SU-DHL-6 (cell line): ENCODE data around the gene PPP4R3A.

Experiments
- H2AFZ ChIP-seq: fragments of 200-600 bp; sonication (generic); 2 replicates; pipeline ENCODE4 v1.6.1; 2014; ENCODE audit warnings: low read depth, mild to moderate bottlenecking, moderate library complexity, mixed read lengths, antibody characterized with exemption, low read length; ENCODE audit not compliant: severe bottlenecking
- H3F3A ChIP-seq: fragments of 200-600 bp; shearing (Covaris generic); 2 replicates; pipeline ENCODE4 v1.6.0; 2016; ENCODE audit warnings: antibody characterized with exemption, mild to moderate bottlenecking; ENCODE audit not compliant: insufficient read depth
- H3K27ac ChIP-seq: fragments of 200-600 bp; sonication (generic); 2 replicates; pipeline ENCODE4 v1.5.1; 2016; ENCODE audit warnings: low read depth, mild to moderate bottlenecking, low read length, moderate library complexity, mixed read lengths
- H3K27me3 ChIP-seq: fragments of 200-600 bp; sonication (generic), shearing (Covaris generic); 2 replicates; pipeline ENCODE4 v1.6.0; 2014; ENCODE audit warnings: mild to moderate bottlenecking, low read length
- H3K36me3 ChIP-seq: fragments of 200-600 bp; sonication (generic); 2 replicates; pipeline ENCODE4 v1.6.1; 2014; ENCODE audit warnings: mild to moderate bottlenecking, low read length, mixed read lengths
- H3K4me2 ChIP-seq: fragments of 300-600, 200-600 bp; shearing (Covaris generic), sonication (generic); 2 replicates; pipeline ENCODE4 v1.6.0; 2014; ENCODE audit warnings: low read length, low read depth, mild to moderate bottlenecking; ENCODE audit not compliant: poor library complexity, severe bottlenecking
- H3K4me3 ChIP-seq: fragments of 200-600 bp; sonication (generic); 2 replicates; pipeline ENCODE4 v1.5.1; 2014; ENCODE audit warnings: antibody characterized with exemption, low read length, mild to moderate bottlenecking, mixed read lengths; ENCODE audit not compliant: insufficient read depth, poor library complexity, severe bottlenecking
- H3K79me2 ChIP-seq: fragments of 200-600 bp; sonication (generic); 2 replicates; pipeline ENCODE4 v1.6.1; 2014; ENCODE audit warnings: mild to moderate bottlenecking, low read length, moderate library complexity; ENCODE audit not compliant: insufficient read depth
- H3K9ac ChIP-seq: fragments of 200-600 bp; sonication (generic); 2 replicates; pipeline ENCODE4 v1.7.0; 2014; ENCODE audit warnings: mild to moderate bottlenecking, low read length
- H3K9me2 ChIP-seq: fragments of 200-600 bp; sonication (generic); replicated peaks from 2 replicates; pipeline ENCODE4 v1.6.1; 2014; ENCODE audit warnings: low read length; ENCODE audit not compliant: insufficient read depth
- H3K9me3 ChIP-seq: fragments of 200-600 bp; sonication (generic); 2 replicates; pipeline ENCODE4 v1.6.1; 2014; ENCODE audit warnings: low read length, mixed read lengths; ENCODE audit not compliant: insufficient read depth
- H4K20me1 ChIP-seq: fragments of 200-600 bp; sonication (generic); 2 replicates; pipeline ENCODE4 v1.6.1; 2014; ENCODE audit warnings: low read depth, mild to moderate bottlenecking, antibody characterized with exemption, low read length, moderate library complexity, mixed read lengths
- EZH2phosphoT487 ChIP-seq: fragments of 200-600 bp; sonication (generic), shearing (Covaris generic); conservative IDR thresholded peaks from 2 replicates; pipeline ENCODE4 v1.6.1; 2018; ENCODE audit warnings: mild to moderate bottlenecking, antibody characterized with exemption, low read length, moderate library complexity, mixed read lengths
- TF ChIP-seq, protein P1 (sequence below): fragments of 200-600 bp; sonication (generic); IDR thresholded peaks from one replicate; pipeline ENCODE4 v1.5.1; 2017; ENCODE audit warnings: antibody characterized with exemption, mild to moderate bottlenecking, low read length, moderate library complexity; ENCODE audit not compliant: insufficient read depth, poor library complexity, severe bottlenecking

PPP4R3A gene

DNA sequence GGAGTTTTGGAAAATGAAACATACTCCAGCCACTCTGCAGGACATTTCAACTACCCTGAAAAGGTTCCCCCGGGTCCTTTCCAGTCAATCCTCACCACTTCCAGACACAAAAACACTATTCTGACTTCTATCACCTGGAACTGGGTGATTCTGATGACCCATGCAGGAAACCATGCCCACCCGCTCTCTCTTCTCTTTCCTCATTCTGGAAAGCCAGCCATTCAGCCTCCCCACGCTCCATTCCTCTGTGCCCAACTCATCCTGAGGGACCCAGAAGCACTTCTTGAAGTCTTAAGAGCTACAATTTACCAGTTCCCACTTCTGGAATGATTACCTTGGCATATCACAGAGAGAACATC is 95.7 kb downstream of the PPP4R3A start:
- H3K4me2 ChIP-seq, result peak overlapping the region; percentile 98
- peak overlapping the region; percentile 97 for H3K27ac ChIP-seq
- H4K20me1 ChIP-seq, result peaks cover 15% of the 10 kb centered on the region; the same call in 1 of the 2 replicates
- H3K9me2 ChIP-seq, result no peaks in the 10 kb centered on the region
- no peak for TF ChIP-seq EZH2phosphoT487
- TF ChIP-seq, protein P1, sequence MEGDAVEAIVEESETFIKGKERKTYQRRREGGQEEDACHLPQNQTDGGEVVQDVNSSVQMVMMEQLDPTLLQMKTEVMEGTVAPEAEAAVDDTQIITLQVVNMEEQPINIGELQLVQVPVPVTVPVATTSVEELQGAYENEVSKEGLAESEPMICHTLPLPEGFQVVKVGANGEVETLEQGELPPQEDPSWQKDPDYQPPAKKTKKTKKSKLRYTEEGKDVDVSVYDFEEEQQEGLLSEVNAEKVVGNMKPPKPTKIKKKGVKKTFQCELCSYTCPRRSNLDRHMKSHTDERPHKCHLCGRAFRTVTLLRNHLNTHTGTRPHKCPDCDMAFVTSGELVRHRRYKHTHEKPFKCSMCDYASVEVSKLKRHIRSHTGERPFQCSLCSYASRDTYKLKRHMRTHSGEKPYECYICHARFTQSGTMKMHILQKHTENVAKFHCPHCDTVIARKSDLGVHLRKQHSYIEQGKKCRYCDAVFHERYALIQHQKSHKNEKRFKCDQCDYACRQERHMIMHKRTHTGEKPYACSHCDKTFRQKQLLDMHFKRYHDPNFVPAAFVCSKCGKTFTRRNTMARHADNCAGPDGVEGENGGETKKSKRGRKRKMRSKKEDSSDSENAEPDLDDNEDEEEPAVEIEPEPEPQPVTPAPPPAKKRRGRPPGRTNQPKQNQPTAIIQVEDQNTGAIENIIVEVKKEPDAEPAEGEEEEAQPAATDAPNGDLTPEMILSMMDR, result no peak
- H3F3A ChIP-seq, result peaks cover 53% of the 10 kb centered on the region
- H3K9ac ChIP-seq, result peak overlapping the region; percentile 98
- peaks cover 78% of the 10 kb centered on the region for H3K79me2 ChIP-seq
- H3K36me3 ChIP-seq, result peaks cover 22% of the 10 kb centered on the region
- H2AFZ ChIP-seq, result no peak overlapping the region
- H3K27me3 ChIP-seq, result no peaks in the 10 kb centered on the region
- peak overlapping the region; percentile 71 for H3K4me3 ChIP-seq
- no peaks in the 10 kb centered on the region for H3K9me3 ChIP-seq

DNA sequence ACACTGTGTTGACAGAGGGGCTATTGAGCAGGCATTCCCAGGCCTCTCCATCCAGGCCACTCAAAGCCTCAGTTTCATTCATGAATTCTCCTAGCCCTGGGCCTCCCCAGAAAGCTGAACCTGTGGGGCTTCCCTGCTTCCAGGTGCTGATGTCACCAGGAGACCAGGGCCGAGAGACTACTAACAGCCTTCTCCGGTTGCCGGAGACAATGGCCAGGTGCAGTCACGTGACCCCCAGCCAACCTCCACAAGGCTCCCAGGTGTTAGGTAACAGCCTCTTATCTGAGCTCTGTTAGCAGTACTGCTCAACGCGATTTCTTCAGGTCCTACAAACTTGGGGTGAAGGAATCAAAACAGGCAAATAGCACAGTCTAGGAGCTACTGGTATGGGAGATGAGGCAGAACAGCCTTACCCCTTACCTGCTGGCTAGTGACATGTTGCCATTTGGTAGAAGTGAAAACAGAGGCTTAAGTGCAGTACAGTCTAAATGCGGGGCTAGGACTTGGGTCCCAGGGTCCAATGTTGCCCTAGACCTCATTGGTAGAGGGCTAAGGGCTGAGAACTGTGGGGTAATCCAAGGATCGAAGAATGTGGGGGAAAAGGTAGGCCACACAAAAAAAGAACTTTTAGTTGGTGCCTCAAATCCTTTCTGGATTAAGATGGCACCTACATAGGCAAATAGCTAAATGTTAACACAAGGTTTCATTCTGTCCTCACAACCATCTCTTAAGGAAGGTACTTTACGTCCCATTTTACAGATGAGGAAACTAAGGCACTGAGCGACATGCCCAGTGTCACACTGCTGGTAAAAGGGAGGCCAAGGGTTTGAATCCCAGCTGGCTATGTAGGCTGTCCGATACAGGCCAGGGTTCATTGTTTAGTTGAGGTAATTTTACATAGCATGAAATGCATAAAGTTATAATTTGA is 96.3 kb downstream of the PPP4R3A start:
- peak overlapping the region; percentile 97 for H3K27ac ChIP-seq
- H3K79me2 ChIP-seq, result peaks cover 84% of the 10 kb centered on the region
- peak overlapping the region; percentile 98 for H3K9ac ChIP-seq

DNA sequence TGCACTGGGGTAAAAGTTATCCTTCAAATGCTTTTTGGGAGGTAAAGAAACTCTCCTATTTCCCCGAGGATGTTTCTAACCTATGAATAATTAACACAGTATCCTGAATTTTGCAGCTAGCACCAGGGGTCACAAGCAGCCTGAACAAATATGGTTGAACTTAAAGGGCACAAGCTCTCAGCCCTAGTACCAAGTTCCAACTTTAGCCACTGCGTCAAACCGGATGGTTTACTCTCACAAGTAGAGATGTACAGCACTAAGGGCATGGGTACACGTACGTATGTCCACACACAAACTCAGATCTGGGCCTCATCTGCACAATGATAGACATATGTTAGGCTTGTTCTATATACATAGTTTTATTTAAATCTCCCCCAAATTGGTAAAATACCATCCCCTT is 97.2 kb downstream of the PPP4R3A start:
- peak overlapping the region; percentile 98 for H3K4me2 ChIP-seq
- H3K27ac ChIP-seq, result peak overlapping the region; percentile 97
- H4K20me1 ChIP-seq, result peaks cover 21% of the 10 kb centered on the region; the same call in 1 of the 2 replicates
- H3K9me3 ChIP-seq, result no peaks in the 10 kb centered on the region
- H2AFZ ChIP-seq, result no peak overlapping the region
- H3K27me3 ChIP-seq, result no peaks in the 10 kb centered on the region
- peak overlapping the region; percentile 98 for H3K9ac ChIP-seq
- H3K9me2 ChIP-seq, result no peaks in the 10 kb centered on the region
- peaks cover 93% of the 10 kb centered on the region for H3K79me2 ChIP-seq
- no peak for TF ChIP-seq EZH2phosphoT487
- TF ChIP-seq, protein P1, result no peak
- peaks cover 22% of the 10 kb centered on the region for H3K36me3 ChIP-seq
- H3F3A ChIP-seq, result peaks cover 39% of the 10 kb centered on the region
- peak overlapping the region; percentile 71 for H3K4me3 ChIP-seq

More for the DNA sequence above, 96.3 kb downstream of the PPP4R3A start:
- H3K4me3 ChIP-seq, result peak overlapping the region; percentile 71
- no peak overlapping the region for H2AFZ ChIP-seq
- H3K27me3 ChIP-seq, result no peaks in the 10 kb centered on the region
- TF ChIP-seq EZH2phosphoT487, result no peak
- TF ChIP-seq, protein P1, result no peak
- no peaks in the 10 kb centered on the region for H3K9me3 ChIP-seq
- peak overlapping the region; percentile 98 for H3K4me2 ChIP-seq
- H3K36me3 ChIP-seq, result peaks cover 22% of the 10 kb centered on the region
- H3F3A ChIP-seq, result peaks cover 46% of the 10 kb centered on the region
- H3K9me2 ChIP-seq, result no peaks in the 10 kb centered on the region
- peaks cover 16% of the 10 kb centered on the region; the same call in 1 of the 2 replicates for H4K20me1 ChIP-seq
